Measurements from ENCODE around the gene CRACR2A. TPM values are rescaled to one million over a fixed set of nuclear protein-coding genes. Genes with fewer than 3 reads are reported as not detected.

The CRACR2A gene
- total RNA-seq, 4 donors from 2014 or later = 1.1 to 3.3 (median 2.8) TPM

DNA sequence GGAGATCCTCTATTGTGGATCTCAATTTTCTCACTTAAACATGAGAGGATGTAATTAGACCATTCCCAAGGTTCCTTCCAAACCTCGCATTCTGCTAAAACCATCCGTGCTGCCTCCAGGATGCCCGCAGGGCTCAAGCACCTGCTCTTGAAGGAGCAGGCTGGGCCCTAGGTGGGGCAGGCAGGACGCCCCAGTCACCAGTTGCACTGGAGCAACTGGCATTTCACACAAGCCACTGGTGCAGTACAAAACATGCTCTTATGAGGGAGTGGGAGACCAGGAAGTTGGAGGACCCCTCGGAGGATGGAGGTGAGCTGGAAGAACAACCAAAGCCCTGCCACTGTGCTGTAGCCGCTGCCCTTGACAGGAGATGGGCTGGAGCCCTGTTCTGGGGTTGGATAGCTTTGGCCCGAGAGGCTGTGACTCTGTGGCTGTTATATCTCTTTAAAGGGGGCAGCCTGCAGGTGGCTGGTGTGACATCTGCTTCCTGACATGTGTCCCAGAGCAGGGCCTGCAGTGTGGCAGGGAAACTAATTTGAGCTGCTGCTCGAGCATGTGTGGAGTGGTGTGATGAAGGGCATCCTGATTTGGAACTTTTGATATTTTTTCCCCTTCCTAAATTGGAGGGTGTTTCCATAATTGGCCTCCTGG is 122.2 kb downstream of the CRACR2A start:
- WGBS = 77% methylated on average over 8 of the region's 8 CpGs
- Histone ChIP-seq H3K4me1 (no peaks in the 10 kb centered on the region), H3K4me3 (no peak overlapping the region), H3K27me3 (peaks cover 0 to 5% (median 0%) of the 10 kb centered on the region in 4 donors), H3K9me3 (no peaks in the 10 kb centered on the region), H3K27ac (replicated peaks in 1 of 4) (no peak overlapping the region), H3K36me3 (peaks cover 0 to 10% (median 2%) of the 10 kb centered on the region in 4 donors)
- intact Hi-C loops (cut with DNase I) = no loop called here
- TF ChIP-seq EP300 (IDR thresholded peaks at IDR 0.05) (no peak), CTCF (IDR thresholded peaks at IDR 0.05) (no peak), POLR2AphosphoS5 (IDR thresholded peaks at IDR 0.05) (no peak), POLR2A (IDR thresholded peaks at IDR 0.05; ENCODE audit: low read depth) (no peak)
- no peak for DNase-seq (ENCODE audit: extremely low spot score)

DNA sequence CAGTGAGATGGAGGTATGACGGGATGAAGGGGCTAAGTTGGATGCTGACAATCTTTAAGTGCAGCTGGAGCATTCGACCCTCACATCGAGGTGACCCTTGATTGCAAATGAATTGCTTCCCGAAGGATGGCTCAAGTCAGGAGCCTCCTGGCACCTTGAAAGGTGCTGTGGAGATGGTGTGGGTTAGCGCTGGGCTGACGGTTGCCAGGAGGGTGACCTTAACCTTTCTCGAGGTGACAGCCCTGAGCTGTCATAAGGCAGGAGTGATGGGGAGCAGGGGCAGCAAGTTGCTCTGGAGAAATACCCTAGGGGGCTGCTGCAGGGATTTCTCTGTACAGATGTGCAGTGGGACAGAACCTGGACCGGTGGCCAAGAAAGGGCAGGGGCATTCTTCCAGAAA is 122.8 kb downstream of the CRACR2A start:
- H3K27ac ChIP-seq (replicated peaks in 1 of 4) = no peak overlapping the region
- TF ChIP-seq POLR2AphosphoS5 (IDR thresholded peaks at IDR 0.05) (no peak), EP300 (IDR thresholded peaks at IDR 0.05) (no peak), POLR2A (IDR thresholded peaks at IDR 0.05; ENCODE audit: low read depth) (no peak), CTCF (IDR thresholded peaks at IDR 0.05) (no peak)
- intact Hi-C loops (cut with DNase I) = no loop called here
- WGBS = 88% methylated on average over 8 of the region's 8 CpGs
- no peaks in the 10 kb centered on the region for H3K4me1 ChIP-seq
- H3K36me3 ChIP-seq = peaks cover 0 to 10% (median 2%) of the 10 kb centered on the region in 4 donors
- no peaks in the 10 kb centered on the region for H3K9me3 ChIP-seq
- no peak overlapping the region for H3K4me3 ChIP-seq
- no peak for DNase-seq (ENCODE audit: extremely low spot score)
- H3K27me3 ChIP-seq = peaks cover 0 to 5% (median 0%) of the 10 kb centered on the region in 4 donors

DNA sequence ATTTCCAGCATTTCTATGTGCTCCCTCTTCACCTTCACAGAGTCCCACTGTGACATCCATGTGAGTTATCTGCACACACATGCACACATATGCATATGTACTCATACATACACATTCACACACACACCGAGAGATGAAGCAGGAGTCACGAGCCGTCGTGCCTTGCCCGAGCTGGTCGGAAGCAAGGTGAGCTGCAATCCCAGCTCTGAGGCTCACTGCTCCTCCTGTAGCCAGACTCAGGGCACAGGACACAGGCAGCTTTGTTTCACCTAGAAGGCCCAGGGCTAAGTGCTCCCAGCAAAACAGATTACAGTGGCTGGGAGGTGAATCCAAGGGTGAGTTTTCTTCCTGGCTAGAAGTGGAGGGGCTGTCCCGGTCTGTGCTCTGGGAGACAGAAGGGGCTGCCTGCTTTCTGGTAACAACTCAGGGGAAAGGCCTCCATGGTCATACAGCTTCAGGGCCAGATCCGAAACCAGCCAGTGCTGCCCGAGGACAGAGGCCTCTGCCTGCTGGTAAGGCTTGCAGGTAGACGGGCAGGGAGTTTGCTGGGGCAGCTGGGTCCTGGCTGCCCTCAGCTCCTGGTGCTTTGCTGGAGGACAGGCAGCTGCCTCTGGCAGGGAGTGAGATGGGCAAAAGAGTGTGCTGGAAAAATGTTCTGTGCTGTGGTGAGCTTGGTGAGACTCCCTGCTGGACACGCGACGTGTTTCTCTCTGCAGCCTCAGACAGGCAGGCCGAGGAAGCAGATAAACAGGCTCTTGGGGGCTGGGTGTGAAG is 123.7 kb downstream of the CRACR2A start:
- H3K4me1 ChIP-seq = no peaks in the 10 kb centered on the region
- no peaks in the 10 kb centered on the region for H3K9me3 ChIP-seq
- H3K27me3 ChIP-seq = peaks cover 0 to 5% (median 0%) of the 10 kb centered on the region in 4 donors
- intact Hi-C loops (cut with DNase I) = no loop called here
- no peak for DNase-seq (ENCODE audit: extremely low spot score)
- WGBS = 92% methylated on average over 14 of the region's 14 CpGs
- H3K4me3 ChIP-seq = no peak overlapping the region
- peaks cover 0 to 10% (median 2%) of the 10 kb centered on the region in 4 donors for H3K36me3 ChIP-seq
- TF ChIP-seq POLR2A (IDR thresholded peaks at IDR 0.05; ENCODE audit: low read depth) = no peak
- TF ChIP-seq POLR2AphosphoS5 (IDR thresholded peaks at IDR 0.05) = no peak
- TF ChIP-seq CTCF (IDR thresholded peaks at IDR 0.05) = no peak
- no peak for TF ChIP-seq EP300 (IDR thresholded peaks at IDR 0.05)
- H3K27ac ChIP-seq (replicated peaks in 1 of 4) = no peak overlapping the region

DNA sequence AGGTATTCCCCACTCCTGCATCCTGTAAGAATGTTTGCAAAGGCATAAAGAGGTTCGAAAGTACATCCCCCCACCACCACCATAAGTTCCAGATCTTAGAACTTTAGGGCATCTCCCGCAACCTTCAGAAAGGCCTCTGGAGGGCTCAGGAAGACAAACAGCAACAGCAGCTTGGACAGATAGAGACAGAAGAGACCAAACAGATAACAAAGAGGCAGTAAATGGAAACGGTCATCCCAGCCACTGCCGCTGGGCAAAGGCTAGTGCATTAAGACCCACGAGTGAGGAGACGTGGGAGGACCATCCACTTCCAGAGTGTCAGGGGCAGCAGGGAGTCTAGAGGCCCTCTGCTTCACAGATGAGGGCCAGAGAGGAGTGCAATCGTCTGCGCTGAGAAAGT is 124.3 kb downstream of the CRACR2A start:
- Histone ChIP-seq H3K27ac (replicated peaks in 1 of 4) (no peak overlapping the region), H3K4me1 (no peaks in the 10 kb centered on the region), H3K9me3 (no peaks in the 10 kb centered on the region), H3K4me3 (no peak overlapping the region), H3K36me3 (peaks cover 0 to 10% (median 2%) of the 10 kb centered on the region in 4 donors), H3K27me3 (peaks cover 0 to 4% (median 0%) of the 10 kb centered on the region in 4 donors)
- intact Hi-C loops (cut with DNase I) = no loop called here
- DNase-seq (ENCODE audit: extremely low spot score) = no peak
- 81% methylated on average over 8 of the region's 8 CpGs for WGBS
- no peak for TF ChIP-seq POLR2A (IDR thresholded peaks at IDR 0.05; ENCODE audit: low read depth)
- no peak for TF ChIP-seq CTCF (IDR thresholded peaks at IDR 0.05)
- TF ChIP-seq EP300 (IDR thresholded peaks at IDR 0.05) = no peak
- TF ChIP-seq POLR2AphosphoS5 (IDR thresholded peaks at IDR 0.05) = no peak
